Esophagus squamous epithelium (tissue), 5 donors: ENCODE data around the gene SYTL1. TPM values are rescaled to one million over a fixed set of nuclear protein-coding genes. Genes with fewer than 3 reads are reported as not detected.

Experiments
- DNase-seq: peaks from one replicate; lab custom pipeline; 2025; lab: John Stamatoyannopoulos, UW
- H3K27ac ChIP-seq, 4 donors: fragments of 200-600 bp; sonication (generic); one replicate each; pipeline ENCODE4 v1.5.1; 2016 to 2019; ENCODE audit warnings: mild to moderate bottlenecking in 1 of 4
- H3K27me3 ChIP-seq, 4 donors: fragments of 200-600 bp; sonication (generic); 1 replicate in 3 of 4; 2 replicates in 1 of 4; pipeline versions ENCODE4 v1.5.1 to v1.6.0; 2017 to 2021; ENCODE audit warnings: antibody characterized with exemption in 1 of 4
- H3K36me3 ChIP-seq, 3 donors: fragments of 200-600 bp; sonication (generic); one replicate each; pipeline ENCODE4 v1.5.1; 2016 to 2019
- H3K4me1 ChIP-seq, 3 donors: fragments of 200-600 bp; sonication (generic); one replicate each; pipeline ENCODE4 v1.5.1; 2017 to 2019
- H3K4me3 ChIP-seq, 4 donors: fragments of 200-600 bp; sonication (generic); 1 replicate in 3 of 4; 2 replicates in 1 of 4; pipeline ENCODE4 v1.5.1; 2016 to 2019; ENCODE audit warnings: mild to moderate bottlenecking in 2 of 4, moderate library complexity in 1 of 4
- H3K9me3 ChIP-seq, 3 donors: fragments of 200-600 bp; sonication (generic); one replicate each; pipeline ENCODE4 v1.5.1; 2016 to 2019
- CTCF ChIP-seq, 6 experiments: fragments of 450-650 bp in 4 of 6; fragments of 200-600 bp in 2 of 6; sonication (generic) in 2 of 6; IDR thresholded peaks; one replicate each; pipeline ENCODE4 v1.5.1; 2016 to 2019; ENCODE audit warnings: antibody characterized with exemption in 6 of 6, mild to moderate bottlenecking in 4 of 6, moderate library complexity in 4 of 6
- POLR2A ChIP-seq, 4 donors: fragments of 450-650 bp; IDR thresholded peaks; one replicate each; pipeline ENCODE4 v1.6.1; 2017; ENCODE audit warnings: antibody characterized with exemption in 4 of 4, mild to moderate bottlenecking in 4 of 4, moderate library complexity in 3 of 4
- WGBS, 2 donors: methylation state at CpG; one replicate each; pipeline ENCODE4 v1.1.5; 2018; 5-methylcytosine and 5-hydroxymethylcytosine counted together
- intact Hi-C: fragments of 100-400 bp; cut with DNase I; formaldehyde crosslinking; loops from one replicate; pipeline ENCODE4 v1.15.0; 2022
- total RNA-seq, 4 donors: library from RNA; depleted of rRNA; stranded (reverse); fragments of >200 nt; gene quantifications; one replicate each; pipeline ENCODE4 v1.1.0, GENCODE V29; 2016
- donor health status: DM: yes; HTN: yes; CAD: no.

The SYTL1 gene
- total RNA-seq, 4 donors from 2014 or later: 74.7 to 182 (median 125) TPM

GRCh38 chr1:27353629-27354028, 11.8 kb downstream of the SYTL1 start:
- intact Hi-C loops: no loop called here
- Histone ChIP-seq H3K36me3 (peaks cover 34 to 82% (median 37%) of the 10 kb centered on the region in 3 donors), H3K4me3 (no peak overlapping the region), H3K27me3 (peaks cover 0 to 5% (median 0%) of the 10 kb centered on the region in 4 donors), H3K9me3 (no peaks in the 10 kb centered on the region), H3K27ac (no peak overlapping the region), H3K4me1 (peaks cover 40 to 62% (median 45%) of the 10 kb centered on the region in 3 donors)
- 75% methylated on average over 2 of the region's 3 CpGs; no CpG with 5 or more reads in 1 of the 2 donors for WGBS, 2 donors
- DNase-seq: no peak
- TF ChIP-seq POLR2A (IDR thresholded peaks at IDR 0.05) (no peak), CTCF (IDR thresholded peaks at IDR 0.05) (no peak)

- Histone ChIP-seq H3K4me3 (no peak overlapping the region), H3K4me1 (peaks cover 22 to 62% (median 24%) of the 10 kb centered on the region in 3 donors), H3K27me3 (no peaks in the 10 kb centered on the region), H3K27ac (peak overlapping the region in 1 of 4 donors; percentile 81), H3K36me3 (peaks cover 48 to 94% (median 49%) of the 10 kb centered on the region in 3 donors), H3K9me3 (no peaks in the 10 kb centered on the region)
- intact Hi-C loops: loop anchor here (5.0 kb wide), 1 partner anchor 37 kb away; the partner anchor contains the start of gene GPR3
- WGBS, 2 donors: 85 to 91% methylated on average over 4 to 5 of the region's 5 CpGs
- no peak for TF ChIP-seq POLR2A (IDR thresholded peaks at IDR 0.05)
- TF ChIP-seq CTCF (IDR thresholded peaks at IDR 0.05): no peak
- DNase-seq: no peak
Observed at GRCh38 chr1:27355683-27356082, 13.9 kb downstream of the SYTL1 start.

GRCh38 chr1:27356277-27356618, 14.4 kb downstream of the SYTL1 start:
- Histone ChIP-seq H3K27ac (peak overlapping the region; percentile 16 to 81 (median 66)), H3K4me3 (peak overlapping the region in 1 of 4 donors; percentile 49)
- intact Hi-C loops: loop anchor here (5.0 kb wide), 1 partner anchor 36 kb away; the partner anchor contains the start of gene GPR3

GRCh38 chr1:27356619-27357280, 14.9 kb downstream of the SYTL1 start:
- no peaks in the 10 kb centered on the region for H3K9me3 ChIP-seq
- peaks cover 15 to 57% (median 19%) of the 10 kb centered on the region in 3 donors for H3K4me1 ChIP-seq
- H3K36me3 ChIP-seq: peaks cover 57 to 97% (median 59%) of the 10 kb centered on the region in 3 donors
- intact Hi-C loops: loop anchor here (5.0 kb wide), 1 partner anchor 36 kb away; the partner anchor contains the start of gene GPR3
- H3K4me3 ChIP-seq: peak overlapping the region in 2 of 4 donors; percentile 29 to 49
- no peak for DNase-seq
- H3K27ac ChIP-seq: peak overlapping the region; percentile 64 to 81 (median 70)
- WGBS, 2 donors: 51% methylated on average over 9 of the region's 37 CpGs; no CpG with 5 or more reads in 1 of the 2 donors
- H3K27me3 ChIP-seq: no peaks in the 10 kb centered on the region
- TF ChIP-seq CTCF (IDR thresholded peaks at IDR 0.05) (peak in 3 of 6 experiments; percentile 3 to 16 (median 3)), POLR2A (IDR thresholded peaks at IDR 0.05) (no peak)

More at GRCh38 chr1:27356277-27356618, 14.4 kb downstream of the SYTL1 start:
- no peak for DNase-seq
- TF ChIP-seq POLR2A (IDR thresholded peaks at IDR 0.05): no peak
- no peak for TF ChIP-seq CTCF (IDR thresholded peaks at IDR 0.05)
- WGBS, 2 donors: 57% methylated on average over 8 of the region's 13 CpGs; no CpG with 5 or more reads in 1 of the 2 donors
- Histone ChIP-seq H3K4me1 (peaks cover 17 to 62% (median 19%) of the 10 kb centered on the region in 3 donors), H3K9me3 (no peaks in the 10 kb centered on the region), H3K27me3 (no peaks in the 10 kb centered on the region), H3K36me3 (peaks cover 52 to 94% (median 54%) of the 10 kb centered on the region in 3 donors)
